NCI-H2029 treated with DMSO at 0.1 percent for 48 hours (cell line): ENCODE results near the gene HCK.

Experiments
- DNase-seq: peaks from one replicate; lab custom pipeline; 2025; lab: John Stamatoyannopoulos, UW

HCK gene

GRCh38 chr20:32130352-32130751 lies 78.3 kb downstream of the HCK start:
- no peak for DNase-seq

GRCh38 chr20:32130965-32131364 lies 78.9 kb downstream of the HCK start:
- DNase-seq: no peak

DNA sequence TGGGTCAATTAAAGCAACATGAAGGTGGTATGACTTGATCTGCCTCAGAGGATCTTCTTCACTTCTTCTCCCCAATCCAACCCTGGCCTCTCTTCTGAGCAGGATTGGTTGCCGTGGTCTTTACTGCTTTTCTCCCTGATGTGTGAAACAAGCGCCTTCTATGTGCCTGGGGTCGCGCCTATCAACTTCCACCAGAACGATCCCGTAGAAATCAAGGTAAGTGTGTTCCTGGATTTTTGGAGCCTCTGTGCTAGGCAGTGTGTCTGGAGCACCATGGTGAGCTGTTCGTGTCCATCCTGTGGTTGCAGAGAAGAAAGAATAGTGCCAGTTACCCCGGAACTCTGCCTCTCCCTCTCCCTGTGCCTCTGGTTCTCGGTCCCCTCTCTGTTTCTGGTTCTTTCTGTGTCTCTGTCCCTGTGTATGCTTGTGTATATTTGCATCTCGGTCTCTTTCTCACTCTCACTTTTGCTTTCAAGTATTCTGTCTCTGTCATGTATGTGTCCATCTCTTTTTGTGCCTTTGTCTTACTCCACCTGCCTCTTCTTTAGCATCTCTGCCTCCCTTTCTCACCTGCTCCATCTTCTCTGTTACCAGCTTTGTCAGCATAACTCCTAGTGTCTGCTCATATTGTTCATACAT lies 81.0 kb downstream of the HCK start:
- DNase-seq: no peak

DNA sequence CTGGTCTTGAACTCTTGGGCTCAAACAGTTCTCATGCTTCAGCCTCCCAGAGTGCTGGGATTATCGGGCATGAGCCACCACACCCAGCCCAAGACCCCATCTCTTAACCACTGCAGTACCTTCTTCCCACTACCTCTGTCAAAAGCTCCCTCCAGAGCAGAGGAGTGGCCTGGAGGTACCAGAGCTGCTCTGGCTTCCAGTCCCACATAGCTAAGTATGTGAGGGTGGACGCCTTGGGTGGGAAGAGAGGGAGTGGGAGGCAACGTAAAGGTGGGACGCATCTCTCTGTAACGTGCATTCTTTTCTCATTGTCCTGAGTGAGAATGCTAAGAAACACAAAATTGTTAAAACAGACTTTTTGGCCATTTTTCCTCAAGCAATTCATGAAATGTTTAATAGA lies 82.0 kb downstream of the HCK start:
- DNase-seq: no peak

DNA sequence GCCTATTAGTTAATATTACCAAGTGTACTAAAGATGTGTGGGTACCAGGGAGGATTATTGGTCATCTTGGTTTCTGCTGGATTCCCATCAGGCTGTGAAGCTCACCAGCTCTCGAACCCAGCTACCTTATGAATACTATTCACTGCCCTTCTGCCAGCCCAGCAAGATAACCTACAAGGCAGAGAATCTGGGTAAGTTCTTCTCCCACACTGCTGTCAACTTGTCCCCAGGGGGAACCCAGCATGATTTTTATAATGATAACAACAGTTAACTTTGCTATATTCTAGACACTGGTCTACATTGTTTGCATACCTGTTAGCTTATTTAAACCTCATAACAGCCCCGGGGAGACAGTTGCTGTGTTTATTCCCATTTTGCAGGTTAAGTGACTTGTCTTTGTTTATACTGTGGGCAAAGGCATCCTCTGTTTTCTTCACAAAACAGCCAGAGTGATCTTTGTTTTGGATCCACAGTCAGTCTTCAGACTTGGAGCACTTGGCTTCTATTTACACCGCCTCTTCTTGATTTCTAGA lies 84.0 kb downstream of the HCK start:
- no peak for DNase-seq

GRCh38 chr20:32138921-32139320 lies 86.9 kb downstream of the HCK start:
- no peak for DNase-seq

GRCh38 chr20:32139947-32140346 lies 87.9 kb downstream of the HCK start:
- DNase-seq: peak; percentile 10

- no peak for DNase-seq
These were observed 88.6 kb downstream of the HCK start for GRCh38 chr20:32140603-32141002.

DNA sequence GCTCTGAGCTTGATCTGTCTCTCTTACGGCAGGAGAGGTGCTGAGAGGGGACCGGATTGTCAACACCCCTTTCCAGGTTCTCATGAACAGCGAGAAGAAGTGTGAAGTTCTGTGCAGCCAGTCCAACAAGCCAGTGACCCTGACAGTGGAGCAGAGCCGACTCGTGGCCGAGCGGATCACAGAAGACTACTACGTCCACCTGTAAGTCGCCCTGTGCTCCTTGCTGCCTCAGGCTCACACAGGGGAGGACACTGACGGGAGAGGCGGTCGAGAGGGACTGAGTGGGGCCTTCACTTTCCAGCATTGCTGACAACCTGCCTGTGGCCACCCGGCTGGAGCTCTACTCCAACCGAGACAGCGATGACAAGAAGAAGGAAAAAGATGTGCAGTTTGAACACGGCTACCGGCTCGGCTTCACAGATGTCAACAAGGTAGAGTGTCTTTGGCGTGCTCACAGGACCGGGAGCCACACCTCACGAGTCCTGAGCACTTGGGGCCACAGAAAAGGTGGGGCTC lies 89.5 kb downstream of the HCK start:
- DNase-seq: no peak

DNA sequence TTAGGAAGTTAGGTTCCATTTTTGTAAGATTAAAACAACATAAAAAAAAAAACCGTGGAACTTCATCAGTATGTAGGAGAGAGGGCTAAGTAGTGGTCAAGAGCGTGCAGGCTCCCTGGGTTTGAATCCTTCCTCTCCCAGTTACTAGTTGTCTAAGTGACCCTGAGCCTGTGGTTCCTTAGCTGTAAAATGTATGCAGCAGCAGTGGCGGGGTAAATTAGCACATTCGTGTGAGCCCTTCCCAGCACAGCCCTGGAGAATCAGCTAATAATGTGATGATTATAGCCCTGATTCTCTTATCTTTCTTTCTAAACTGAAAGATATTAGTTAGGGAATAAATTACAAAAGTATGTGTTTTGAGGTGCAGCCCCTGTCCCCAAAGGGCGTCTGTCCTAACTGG lies 90.0 kb downstream of the HCK start:
- DNase-seq: no peak

- no peak for DNase-seq
These were observed 90.9 kb downstream of the HCK start for GRCh38 chr20:32142991-32143390.

DNA sequence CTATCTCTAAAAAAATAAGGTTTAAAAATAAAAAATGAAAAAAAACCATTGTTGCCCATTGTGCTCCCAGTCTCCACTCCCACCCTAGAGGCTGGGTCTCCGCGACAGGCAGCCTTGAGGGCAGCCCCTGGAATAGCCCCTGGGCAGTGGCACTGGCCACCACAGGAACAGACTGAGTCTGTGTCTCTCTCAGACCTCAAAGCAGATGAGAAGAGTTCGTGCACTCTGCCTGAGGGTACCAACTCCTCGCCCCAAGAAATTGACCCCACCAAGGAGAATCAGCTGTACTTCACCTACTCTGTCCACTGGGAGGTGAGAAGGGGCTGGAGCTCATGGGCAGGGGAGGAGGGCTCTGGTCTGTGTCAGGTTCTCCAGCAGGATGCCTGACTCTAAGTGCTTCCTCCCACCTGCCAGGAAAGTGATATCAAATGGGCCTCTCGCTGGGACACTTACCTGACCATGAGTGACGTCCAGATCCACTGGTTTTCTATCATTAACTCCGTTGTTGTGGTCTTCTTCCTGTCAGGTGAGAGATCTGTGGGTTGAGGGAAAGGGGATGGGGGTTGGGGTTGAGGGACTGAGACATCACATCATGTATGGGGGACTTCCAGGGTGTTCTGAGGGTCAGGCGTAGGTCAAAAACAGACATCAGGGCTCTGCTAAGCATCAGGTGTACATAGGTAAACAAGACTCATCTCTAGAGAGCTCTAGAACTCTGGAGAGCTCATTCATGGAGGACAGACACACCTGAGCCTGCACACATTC lies 93.0 kb downstream of the HCK start:
- DNase-seq: peak; percentile 96

DNA sequence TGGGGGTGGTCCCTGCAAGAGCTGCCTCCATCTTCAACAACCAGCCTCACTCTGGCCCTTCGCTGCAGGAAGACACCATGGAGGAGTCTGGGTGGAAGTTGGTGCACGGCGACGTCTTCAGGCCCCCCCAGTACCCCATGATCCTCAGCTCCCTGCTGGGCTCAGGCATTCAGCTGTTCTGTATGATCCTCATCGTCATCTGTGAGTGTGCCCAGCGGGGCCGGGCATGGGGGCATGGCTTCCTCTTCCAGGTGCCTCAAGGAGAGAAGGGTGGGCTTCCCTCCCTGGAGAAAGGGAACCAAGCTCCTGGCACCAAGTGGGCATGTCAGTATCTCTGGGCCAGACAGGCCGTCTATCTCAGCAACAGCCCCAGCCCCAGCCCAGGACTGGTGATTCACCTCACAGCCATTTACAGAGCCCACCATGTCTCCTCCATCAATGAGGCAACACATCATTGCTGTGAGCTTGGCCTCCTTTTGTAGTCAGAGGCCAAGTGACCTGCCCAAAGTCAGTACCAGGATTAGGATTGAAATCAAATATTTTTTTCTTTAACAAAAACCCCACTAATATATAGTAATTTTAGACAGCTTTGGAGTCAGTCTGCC lies 97.6 kb downstream of the HCK start:
- no peak for DNase-seq

- DNase-seq: no peak
These were observed 98.3 kb downstream of the HCK start for GRCh38 chr20:32150291-32150848.
